HG03175 (cell line): Measurements from ENCODE around the gene TRIM63.

Experiments
- ATAC-seq: cut with Tn5 transposase; IDR thresholded peaks from one replicate; pipeline ENCODE4 v1.9.1; 2021; ENCODE audit warnings: mild to moderate bottlenecking, moderate library complexity; ENCODE audit not compliant: unreplicated experiment

The TRIM63 gene

DNA sequence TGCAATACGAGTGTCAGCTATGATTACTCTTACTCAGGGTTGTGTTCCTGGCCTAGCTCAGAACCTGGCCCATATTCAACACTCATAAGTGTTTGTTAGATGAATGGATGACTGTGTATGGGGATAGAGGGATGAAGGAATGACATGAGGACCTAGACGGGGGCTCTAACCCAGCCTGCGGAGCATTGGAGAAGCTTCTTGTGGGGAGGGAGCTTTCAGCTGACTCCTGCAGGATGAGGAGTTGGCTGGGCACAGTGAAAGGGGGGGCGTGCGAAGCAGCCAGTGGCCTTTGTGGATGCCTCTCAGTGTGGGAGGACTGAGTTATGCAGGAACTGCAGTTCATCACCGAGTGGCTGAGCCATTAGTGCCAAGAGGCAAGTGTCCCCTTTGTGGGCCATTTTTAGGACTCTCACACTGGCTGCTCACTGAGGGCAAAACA is 47.1 kb downstream of the TRIM63 start:
- no peak for ATAC-seq

DNA sequence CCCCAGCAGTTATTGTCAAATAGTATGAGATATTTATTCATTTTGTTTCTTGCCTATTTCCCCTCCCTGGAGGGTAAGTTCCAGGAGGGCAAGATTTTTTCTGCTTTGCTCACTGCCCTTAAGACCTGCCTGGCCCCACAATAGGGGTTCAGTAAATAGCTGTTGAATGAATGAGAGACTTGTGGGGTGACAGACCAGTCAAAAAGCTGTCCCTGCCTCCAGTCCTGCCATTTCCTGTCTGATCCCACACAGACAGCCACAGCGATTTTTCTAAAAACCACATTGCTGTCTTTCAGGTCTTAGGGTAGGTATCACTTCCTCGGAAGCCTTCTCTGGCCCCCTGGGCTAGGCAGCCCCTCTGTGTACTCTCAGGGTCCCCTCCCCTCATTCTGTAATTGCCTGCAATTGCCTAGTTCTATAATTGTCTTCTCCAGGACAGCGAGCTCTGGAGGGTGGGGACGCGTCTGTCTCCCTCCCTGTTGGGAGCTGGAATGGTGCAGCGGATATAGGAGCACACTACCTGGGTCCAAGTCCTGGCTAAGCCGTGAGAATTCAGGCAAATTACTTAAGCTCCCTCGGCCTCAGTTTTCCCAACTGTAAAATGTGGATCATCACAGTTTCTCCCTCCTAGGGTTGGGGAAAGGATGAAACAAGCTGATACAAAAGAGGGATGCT is 47.7 kb downstream of the TRIM63 start:
- ATAC-seq = no peak

DNA sequence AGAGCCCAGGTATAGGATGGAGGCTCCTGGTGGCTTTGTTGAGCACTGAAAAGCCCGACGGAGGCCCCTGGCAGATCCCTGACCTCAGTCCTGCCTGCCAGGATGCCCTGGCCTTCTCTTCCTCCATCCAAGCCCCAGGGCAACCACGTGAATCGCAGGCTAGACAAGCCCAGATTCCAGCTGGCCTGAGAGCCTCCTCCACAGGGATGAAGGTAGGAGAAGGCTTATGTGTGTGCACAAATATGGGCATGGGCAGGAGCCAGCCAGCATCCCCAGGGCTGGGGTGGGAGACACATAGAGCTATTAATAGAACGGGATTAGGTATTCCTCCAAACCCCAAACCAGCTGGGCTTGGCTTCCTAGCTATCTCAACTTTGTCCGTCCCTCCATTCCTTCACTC is 49.8 kb downstream of the TRIM63 start:
- ATAC-seq = no peak

DNA sequence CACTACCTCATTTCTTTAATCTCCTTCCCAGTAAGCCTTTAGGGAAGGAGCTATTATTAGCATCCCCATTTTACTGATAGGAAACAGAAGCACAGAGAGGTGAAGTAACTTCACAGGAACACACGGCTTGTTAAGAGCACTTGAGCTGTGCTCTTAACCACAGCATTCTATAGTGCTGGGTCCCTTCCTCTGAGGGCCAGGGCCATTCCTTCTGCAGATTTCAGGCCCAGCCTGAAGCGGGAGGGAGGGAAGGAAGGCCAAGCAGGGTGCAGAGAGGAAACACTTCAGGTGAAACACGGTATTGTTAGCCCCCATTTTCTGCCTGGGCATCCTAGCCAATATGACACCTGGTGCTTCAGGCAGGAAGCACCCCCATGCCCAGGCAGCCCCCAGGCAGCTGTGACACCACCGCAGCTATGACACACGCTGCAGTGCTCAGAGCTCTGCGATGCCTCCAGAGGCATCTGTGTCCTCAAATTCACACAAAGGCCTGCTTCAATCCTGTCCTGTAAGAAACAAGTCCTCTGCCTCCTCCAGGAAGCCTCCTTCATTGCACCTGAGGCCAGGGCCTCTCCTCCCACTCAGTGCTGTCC is 50.4 kb downstream of the TRIM63 start:
- no peak for ATAC-seq

DNA sequence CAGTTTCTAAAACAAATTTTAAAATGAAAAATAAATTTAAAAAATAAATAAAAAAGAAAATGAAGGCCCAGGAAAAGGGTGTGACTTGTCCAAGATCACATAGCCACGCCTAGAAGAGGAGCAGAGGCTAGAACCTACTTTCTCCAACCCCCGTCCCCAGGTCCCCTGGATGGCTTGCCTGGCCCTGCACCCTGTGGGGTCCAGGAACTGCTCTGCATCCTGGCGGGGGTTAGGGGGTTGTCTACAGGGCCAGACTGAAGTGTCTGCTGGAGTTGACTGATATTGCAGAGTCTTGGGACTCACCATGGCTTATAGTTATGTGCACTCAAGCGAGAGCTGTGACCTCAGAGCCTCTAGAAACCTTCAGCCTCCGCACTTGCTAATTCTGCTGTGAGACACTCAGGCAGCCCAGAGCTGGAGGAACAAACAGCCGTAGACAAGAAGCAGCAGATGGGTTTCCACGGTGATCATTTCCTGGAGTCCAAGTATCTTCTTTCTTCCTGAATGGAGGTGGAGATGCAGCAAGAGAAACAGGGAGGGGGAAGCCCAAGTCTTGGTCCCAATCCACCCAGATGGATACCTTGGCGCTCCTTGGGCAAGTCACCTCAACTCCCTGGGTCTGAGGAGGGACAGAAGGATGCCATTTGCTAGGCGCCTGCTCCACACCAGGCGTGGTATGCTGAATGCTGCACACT is 51.0 kb downstream of the TRIM63 start:
- ATAC-seq = no peak

DNA sequence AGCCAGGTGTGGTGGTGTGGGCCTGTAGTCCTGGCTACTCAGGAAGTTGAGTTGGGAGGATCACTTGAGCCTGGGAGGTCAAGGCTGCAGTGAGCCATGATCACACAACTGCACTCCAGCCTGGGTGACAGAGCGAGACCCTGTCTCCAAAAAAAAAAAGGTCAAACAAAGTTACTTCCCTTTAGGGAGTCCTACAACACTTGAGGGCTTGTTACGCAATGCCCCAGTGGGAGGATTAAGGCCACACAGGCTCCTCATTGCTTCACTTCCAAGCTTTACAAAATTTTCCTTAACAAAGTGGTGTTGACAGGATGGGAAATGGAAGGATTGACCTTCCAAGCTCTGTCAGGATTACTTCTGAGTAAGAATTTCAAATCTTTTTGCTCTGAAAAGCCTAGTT is 52.1 kb downstream of the TRIM63 start:
- ATAC-seq = no peak

- no peak for ATAC-seq
These were observed 53.3 kb downstream of the TRIM63 start for GRCh38 chr1:26014179-26014578.

GRCh38 chr1:26012864-26013263 is 54.6 kb downstream of the TRIM63 start:
- no peak for ATAC-seq

DNA sequence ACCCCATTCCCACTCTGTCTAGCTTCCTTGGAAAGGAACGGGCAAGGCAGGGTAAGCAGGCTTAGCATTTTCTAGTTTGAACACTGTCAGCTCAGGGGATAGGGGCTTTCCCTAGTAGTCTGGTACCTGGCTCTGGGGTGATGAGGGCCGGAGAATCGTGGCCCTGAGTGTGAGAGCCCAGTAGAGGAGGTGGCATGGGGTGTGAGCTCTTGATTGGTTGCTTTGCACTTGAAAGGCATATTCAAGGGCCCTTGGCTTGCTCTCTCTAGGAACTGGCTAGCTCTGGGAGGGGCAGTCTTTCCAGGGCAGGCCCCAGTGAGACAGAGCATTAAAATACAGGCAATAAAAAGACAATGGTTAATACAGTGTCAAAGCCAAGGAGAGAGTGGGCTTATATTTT is 56.6 kb downstream of the TRIM63 start:
- no peak for ATAC-seq

- ATAC-seq = no peak
These were observed 57.5 kb downstream of the TRIM63 start for GRCh38 chr1:26009796-26010447.

GRCh38 chr1:26006710-26007109 is 60.7 kb downstream of the TRIM63 start:
- ATAC-seq = no peak

DNA sequence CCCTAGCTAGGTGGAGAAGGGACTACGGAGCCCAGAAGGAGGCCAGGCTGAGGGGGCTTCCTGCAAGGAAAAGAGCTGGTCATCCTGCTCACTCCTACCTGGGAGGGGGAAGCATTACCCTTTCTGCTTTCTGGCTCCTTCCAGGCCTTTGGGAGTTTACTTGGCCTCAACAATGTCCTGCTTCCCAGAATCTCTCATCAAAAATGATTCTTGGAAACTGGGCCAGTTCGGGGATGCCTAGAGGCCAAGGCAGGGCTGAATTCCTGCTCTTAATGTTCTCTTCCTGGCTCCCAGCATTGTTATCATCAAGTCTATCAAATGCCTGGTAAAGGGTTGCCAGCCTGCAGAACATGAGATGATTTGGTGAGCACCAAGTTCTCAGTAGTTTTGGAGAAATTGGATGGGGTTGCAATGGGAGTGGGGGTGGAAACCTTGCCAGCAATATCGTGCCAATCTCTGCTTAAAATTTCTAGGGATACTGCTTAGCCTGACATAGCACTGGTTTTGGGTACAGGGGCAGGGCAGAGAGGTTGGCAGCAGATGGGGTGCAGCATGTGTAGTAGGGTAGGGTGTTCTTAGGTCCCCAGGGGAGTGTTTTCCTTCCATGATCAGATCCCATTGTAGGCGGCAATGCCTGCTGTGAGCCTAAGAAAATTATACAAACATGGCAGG is 61.9 kb downstream of the TRIM63 start:
- no peak for ATAC-seq

DNA sequence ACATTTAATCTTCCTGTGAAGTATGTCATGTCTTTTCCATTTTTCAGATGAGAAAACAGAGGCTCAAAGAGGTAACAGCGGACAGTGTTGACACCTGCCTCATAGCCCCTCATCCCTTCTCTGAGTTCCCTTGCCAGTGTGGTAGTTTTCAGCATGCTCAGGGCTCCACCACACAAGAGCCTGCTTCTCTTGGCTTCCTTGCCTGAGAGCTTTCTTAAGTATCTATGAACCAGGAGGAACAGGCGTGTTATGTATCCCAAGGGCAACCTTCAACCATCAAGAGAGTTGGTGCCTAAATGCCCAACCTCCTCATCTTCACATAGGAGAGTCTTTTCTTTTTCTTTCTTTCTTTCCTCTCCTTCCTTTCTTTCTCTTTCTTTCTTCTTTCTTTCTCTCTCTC is 63.7 kb downstream of the TRIM63 start:
- no peak for ATAC-seq

- no peak for ATAC-seq
These were observed 64.2 kb downstream of the TRIM63 start for GRCh38 chr1:26003262-26003661.
